Transverse colon (tissue), 4 donors: ENCODE results near the gene LIMCH1. TPM values are rescaled to one million over a fixed set of nuclear protein-coding genes. Genes with fewer than 3 reads are reported as not detected.

Experiments
- total RNA-seq, 4 donors: library from RNA; depleted of rRNA; stranded (reverse); fragments of >200 nt; gene quantifications; one replicate each; pipeline ENCODE4 v1.1.0, GENCODE V29; 2016

Gene LIMCH1
- total RNA-seq, 4 donors from 2014 or later = 5.5 to 18.5 (median 9.7) TPM

Other genes with a start within 250 kb of the LIMCH1 start
- 1 to 10 TPM in 2 of 4 donors, under 1 TPM in 2; 0.27 to 4.4 (median 1.1) TPM for gene PHOX2B, start 210.6 kb downstream of the LIMCH1 start, total RNA-seq